Transverse colon (tissue), 4 donors: Measurements from ENCODE around the gene KCNH3. TPM values are rescaled to one million over a fixed set of nuclear protein-coding genes. Genes with fewer than 3 reads are reported as not detected.

Experiments used
- DNase-seq: peaks from one replicate; pipeline ENCODE4 v3.0.0-alpha.2; 2019
- H3K27ac ChIP-seq, 4 donors: fragments of 200-600 bp; sonication (generic); 2 replicates each; pipeline ENCODE4 v1.5.1; 2016 to 2018; ENCODE audit warnings: inconsistent platforms in 4 of 4
- H3K27me3 ChIP-seq: fragments of 200-600 bp; sonication (generic); 2 replicates; pipeline ENCODE4 v1.5.1; 2017; ENCODE audit warnings: inconsistent platforms
- H3K36me3 ChIP-seq, 4 donors: fragments of 200-600 bp; sonication (generic); 2 replicates each; pipeline ENCODE4 v1.5.1; 2017 to 2019; ENCODE audit warnings: inconsistent platforms in 4 of 4
- H3K4me1 ChIP-seq, 4 donors: fragments of 200-600 bp; sonication (generic); 2 replicates each; pipeline ENCODE4 v1.5.1; 2017 to 2020; ENCODE audit warnings: inconsistent platforms in 4 of 4
- H3K4me3 ChIP-seq, 4 donors: fragments of 200-600 bp; sonication (generic); 1 replicate in 1 of 4; 2 replicates in 3 of 4; pipeline versions ENCODE4 v1.5.1 to v1.6.1; 2017 to 2019; ENCODE audit warnings: inconsistent platforms in 4 of 4
- H3K9me3 ChIP-seq, 2 donors: fragments of 200-600 bp; sonication (generic); 2 replicates each; pipeline ENCODE4 v1.5.1; 2017 to 2019; ENCODE audit warnings: inconsistent platforms in 2 of 2
- EP300 ChIP-seq: sonication (generic); formaldehyde crosslinking; IDR thresholded peaks from one replicate; pipeline ENCODE4 v1.6.1; 2017; ENCODE audit warnings: antibody characterized with exemption, low read depth
- POLR2A ChIP-seq: fragments of 450-650 bp; IDR thresholded peaks from one replicate; pipeline ENCODE4 v1.6.1; 2016; ENCODE audit warnings: antibody characterized with exemption, mild to moderate bottlenecking, moderate library complexity
- POLR2AphosphoS5 ChIP-seq, 3 donors: sonication (generic); formaldehyde crosslinking; IDR thresholded peaks; one replicate each; pipeline ENCODE4 v1.6.1; 2016; ENCODE audit warnings: antibody characterized with exemption in 3 of 3
- WGBS, 2 donors: methylation state at CpG; one replicate each; pipeline ENCODE4 v1.1.5; 2018; ENCODE audit warnings: low coverage in 1 of 2; 5-methylcytosine and 5-hydroxymethylcytosine counted together
- in situ Hi-C, 4 donors: fragments of 200-750 bp; cut with MboI; loops; one replicate each; pipeline versions ENCODE4 v1.15.0 to v1.15.1; 2017; ENCODE audit warnings: low sequenced_read_pairs in 3 of 4, low pct_ligation_motif_present in 1 of 4, low pct_unique_long_range_greater_than_20kb in 1 of 4
- intact Hi-C: fragments of 100-400 bp; cut with DNase I; formaldehyde crosslinking; loops from one replicate; pipeline ENCODE4 v1.15.1; 2023; ENCODE audit warnings: low total_unique reads
- total RNA-seq, 4 donors: library from RNA; depleted of rRNA; stranded (reverse); fragments of >200 nt; gene quantifications; one replicate each; pipeline ENCODE4 v1.1.0, GENCODE V29; 2016
- TF ChIP-seq, protein P1 (sequence below), 5 experiments: fragments of 200-600 bp in 3 of 5; fragments of 450-650 bp in 2 of 5; sonication (generic) in 3 of 5; IDR thresholded peaks; 1 replicate in 2 of 5; 2 replicates in 3 of 5; pipeline ENCODE4 v1.5.1; 2016 to 2017; ENCODE audit warnings: antibody characterized with exemption in 5 of 5, inconsistent platforms in 3 of 5, mild to moderate bottlenecking in 2 of 5, moderate library complexity in 1 of 5

Gene KCNH3
- total RNA-seq, 4 donors from 2014 or later: 0.32 to 0.80 TPM; not detected in 2

DNA sequence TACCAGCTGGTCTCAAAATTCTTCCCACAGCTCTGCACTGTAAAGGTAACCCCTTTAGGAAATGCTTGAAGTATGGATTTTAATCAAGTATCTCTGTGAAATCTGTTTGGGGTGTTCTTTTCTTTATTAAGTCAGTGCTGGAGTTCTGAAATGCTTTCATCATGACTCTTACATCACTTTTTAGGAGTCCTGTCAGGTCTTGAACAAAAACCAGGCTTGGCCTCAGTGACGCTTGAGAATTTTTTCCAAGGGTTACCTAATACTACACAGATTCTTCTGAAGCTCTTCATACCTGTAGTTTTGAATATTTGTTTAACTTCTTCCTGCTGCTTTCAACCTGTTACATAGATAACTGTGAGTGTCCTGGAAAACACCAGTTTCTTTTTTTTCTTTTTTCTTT, 47.0 kb upstream of the KCNH3 start:
- WGBS, 2 donors: 80 to 85% methylated on average over 1 of the region's 1 CpG
- H3K27ac ChIP-seq: peak overlapping the region in 2 of 4 donors; percentile 5 to 44

DNA sequence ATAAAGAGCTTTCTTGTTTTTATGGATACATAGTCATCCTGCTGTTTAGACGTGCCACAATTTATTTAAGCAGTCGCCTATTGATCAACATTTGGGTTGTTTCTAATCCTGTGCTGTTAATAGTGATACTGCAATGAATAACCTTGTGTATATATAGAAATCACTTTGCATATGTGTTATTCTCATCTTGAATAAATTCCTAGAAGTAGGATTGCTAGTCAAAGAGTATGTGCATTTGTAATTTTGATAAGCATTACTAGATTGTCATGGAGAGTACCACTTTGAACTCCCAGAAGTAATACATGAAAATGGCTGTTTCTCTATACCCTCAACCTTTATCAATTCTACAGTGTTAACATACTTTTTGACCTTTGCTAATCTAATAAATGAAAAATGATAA, 44.9 kb upstream of the KCNH3 start:
- in situ Hi-C loops: no loop called here
- no peak overlapping the region for H3K27ac ChIP-seq
- H3K4me1 ChIP-seq: no peaks in the 10 kb centered on the region
- no peaks in the 10 kb centered on the region for H3K9me3 ChIP-seq
- H3K4me3 ChIP-seq: no peak overlapping the region
- 89 to 90% methylated on average over 2 of the region's 2 CpGs for WGBS, 2 donors
- intact Hi-C loops: no loop called here
- TF ChIP-seq POLR2A: no peak
- no peak for TF ChIP-seq EP300
- TF ChIP-seq, protein P1, sequence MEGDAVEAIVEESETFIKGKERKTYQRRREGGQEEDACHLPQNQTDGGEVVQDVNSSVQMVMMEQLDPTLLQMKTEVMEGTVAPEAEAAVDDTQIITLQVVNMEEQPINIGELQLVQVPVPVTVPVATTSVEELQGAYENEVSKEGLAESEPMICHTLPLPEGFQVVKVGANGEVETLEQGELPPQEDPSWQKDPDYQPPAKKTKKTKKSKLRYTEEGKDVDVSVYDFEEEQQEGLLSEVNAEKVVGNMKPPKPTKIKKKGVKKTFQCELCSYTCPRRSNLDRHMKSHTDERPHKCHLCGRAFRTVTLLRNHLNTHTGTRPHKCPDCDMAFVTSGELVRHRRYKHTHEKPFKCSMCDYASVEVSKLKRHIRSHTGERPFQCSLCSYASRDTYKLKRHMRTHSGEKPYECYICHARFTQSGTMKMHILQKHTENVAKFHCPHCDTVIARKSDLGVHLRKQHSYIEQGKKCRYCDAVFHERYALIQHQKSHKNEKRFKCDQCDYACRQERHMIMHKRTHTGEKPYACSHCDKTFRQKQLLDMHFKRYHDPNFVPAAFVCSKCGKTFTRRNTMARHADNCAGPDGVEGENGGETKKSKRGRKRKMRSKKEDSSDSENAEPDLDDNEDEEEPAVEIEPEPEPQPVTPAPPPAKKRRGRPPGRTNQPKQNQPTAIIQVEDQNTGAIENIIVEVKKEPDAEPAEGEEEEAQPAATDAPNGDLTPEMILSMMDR (IDR thresholded peaks at IDR 0.05): no peak
- no peak for TF ChIP-seq POLR2AphosphoS5 (IDR thresholded peaks at IDR 0.05)
- no peaks in the 10 kb centered on the region for H3K27me3 ChIP-seq
- H3K36me3 ChIP-seq: peaks cover 0 to 19% (median 6%) of the 10 kb centered on the region in 4 donors
- no peak for DNase-seq

More for the DNA sequence above, 47.0 kb upstream of the KCNH3 start:
- H3K9me3 ChIP-seq: no peaks in the 10 kb centered on the region
- no peaks in the 10 kb centered on the region for H3K27me3 ChIP-seq
- no peak for TF ChIP-seq POLR2A
- peak in 1 of 3 donors; percentile 62 for TF ChIP-seq POLR2AphosphoS5 (IDR thresholded peaks at IDR 0.05)
- TF ChIP-seq, protein P1 (IDR thresholded peaks at IDR 0.05): no peak
- TF ChIP-seq EP300: no peak
- peaks cover 0 to 19% (median 4%) of the 10 kb centered on the region in 4 donors for H3K36me3 ChIP-seq
- no peak for DNase-seq
- intact Hi-C loops: no loop called here
- in situ Hi-C loops: no loop called here
- no peaks in the 10 kb centered on the region for H3K4me1 ChIP-seq
- H3K4me3 ChIP-seq: no peak overlapping the region

DNA sequence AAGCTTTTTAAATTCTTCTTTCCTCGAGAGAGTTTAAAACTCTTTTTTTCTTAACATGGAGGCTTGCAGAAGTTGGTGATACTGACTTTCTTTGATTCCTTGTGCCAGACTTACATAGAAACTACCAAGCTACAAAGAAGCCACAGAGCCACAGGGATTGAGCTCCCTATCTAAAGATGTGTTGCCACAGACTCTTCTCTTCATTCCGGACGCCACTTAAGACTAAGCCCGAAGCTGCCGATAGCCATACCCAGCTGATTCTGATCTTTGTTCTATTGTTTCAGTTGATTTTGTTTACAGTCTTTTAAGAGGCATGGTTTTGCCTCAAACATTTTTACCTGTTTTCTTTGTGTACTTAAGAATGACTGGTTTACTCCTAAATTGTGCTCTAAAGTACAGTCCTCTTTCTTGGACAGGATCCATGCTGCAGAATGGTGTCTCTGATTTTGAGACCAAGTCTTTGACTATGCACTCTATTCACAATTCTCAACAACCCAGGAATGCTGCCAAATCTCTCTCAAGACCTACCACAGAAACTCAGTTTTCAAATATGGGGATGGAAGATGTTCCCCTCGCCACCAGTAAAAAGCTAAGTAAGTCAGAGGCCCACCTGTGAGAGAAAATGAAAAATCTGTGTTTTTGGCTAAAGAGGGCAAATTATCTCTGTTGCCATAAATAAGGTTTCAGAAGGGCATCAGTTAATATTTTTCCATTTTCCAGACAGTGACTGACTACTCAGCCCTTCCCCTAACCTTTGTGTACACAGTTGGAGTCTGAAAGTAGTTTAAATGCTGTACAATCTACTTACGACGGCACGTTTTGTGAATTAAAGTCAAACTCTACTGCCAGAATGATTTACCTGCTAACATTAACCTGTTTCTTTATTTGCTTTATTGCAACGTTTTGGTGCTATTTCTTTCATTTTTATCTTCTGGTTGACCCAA, 42.1 kb upstream of the KCNH3 start:
- TF ChIP-seq POLR2AphosphoS5 (IDR thresholded peaks at IDR 0.05) (no peak), POLR2A (no peak), EP300 (no peak)
- TF ChIP-seq, protein P1 (IDR thresholded peaks at IDR 0.05): no peak
- Histone ChIP-seq H3K4me3 (no peak overlapping the region), H3K36me3 (peaks cover 0 to 20% (median 9%) of the 10 kb centered on the region in 4 donors), H3K9me3 (no peaks in the 10 kb centered on the region), H3K27me3 (no peaks in the 10 kb centered on the region), H3K4me1 (no peaks in the 10 kb centered on the region), H3K27ac (no peak overlapping the region)
- no peak for DNase-seq
- 86 to 91% methylated on average over 9 to 10 of the region's 10 CpGs for WGBS, 2 donors
- in situ Hi-C loops (no loop called here), intact Hi-C loops (no loop called here)

DNA sequence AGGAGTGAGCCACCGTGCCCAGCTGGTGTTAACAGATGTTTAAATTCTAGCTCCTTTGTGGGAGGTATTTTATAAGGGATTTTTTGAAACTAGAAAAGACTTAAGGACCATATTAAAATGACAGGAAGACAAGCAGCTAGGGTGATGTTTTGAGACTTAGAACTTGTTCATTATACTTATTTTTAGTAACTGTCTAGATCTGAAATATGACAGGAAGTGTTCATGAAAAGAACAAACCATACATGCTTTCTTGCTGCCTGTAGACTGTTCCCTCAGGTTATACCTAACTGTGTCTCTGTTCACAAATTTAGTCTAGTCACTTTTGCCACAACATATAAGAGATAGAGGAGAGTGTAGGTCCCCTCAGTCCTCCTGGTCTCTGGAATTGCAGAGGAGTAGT, 36.9 kb upstream of the KCNH3 start:
- Histone ChIP-seq H3K9me3 (no peaks in the 10 kb centered on the region), H3K4me1 (peaks cover 0 to 4% (median 0%) of the 10 kb centered on the region in 4 donors), H3K36me3 (peaks cover 0 to 11% (median 0%) of the 10 kb centered on the region in 4 donors), H3K27ac (no peak overlapping the region), H3K4me3 (no peak overlapping the region), H3K27me3 (no peaks in the 10 kb centered on the region)
- DNase-seq: no peak
- 74% methylated on average over 1 of the region's 1 CpG; no CpG with 5 or more reads in 1 of the 2 donors for WGBS, 2 donors
- no peak for TF ChIP-seq POLR2A
- TF ChIP-seq EP300: no peak
- no peak for TF ChIP-seq POLR2AphosphoS5 (IDR thresholded peaks at IDR 0.05)
- TF ChIP-seq, protein P1 (IDR thresholded peaks at IDR 0.05): no peak
- intact Hi-C loops (no loop called here), in situ Hi-C loops (no loop called here)
